Peyer's patch (tissue), 4 donors: Measurements from ENCODE around the gene BRINP1.

Experiments
- POLR2A ChIP-seq, 2 donors: fragments of 450-650 bp; IDR thresholded peaks; one replicate each; pipeline ENCODE4 v1.5.1; 2017; ENCODE audit warnings: antibody characterized with exemption in 2 of 2, mild to moderate bottlenecking in 2 of 2, moderate library complexity in 2 of 2
- TF ChIP-seq, protein P1 (sequence below), 6 experiments: fragments of 450-650 bp in 4 of 6; fragments of 200-600 bp in 2 of 6; sonication (generic) in 1 of 6; IDR thresholded peaks; one replicate each; pipeline ENCODE4 v1.5.1; 2017 to 2019; ENCODE audit warnings: antibody characterized with exemption in 6 of 6, mild to moderate bottlenecking in 3 of 6, moderate library complexity in 1 of 6

DNA sequence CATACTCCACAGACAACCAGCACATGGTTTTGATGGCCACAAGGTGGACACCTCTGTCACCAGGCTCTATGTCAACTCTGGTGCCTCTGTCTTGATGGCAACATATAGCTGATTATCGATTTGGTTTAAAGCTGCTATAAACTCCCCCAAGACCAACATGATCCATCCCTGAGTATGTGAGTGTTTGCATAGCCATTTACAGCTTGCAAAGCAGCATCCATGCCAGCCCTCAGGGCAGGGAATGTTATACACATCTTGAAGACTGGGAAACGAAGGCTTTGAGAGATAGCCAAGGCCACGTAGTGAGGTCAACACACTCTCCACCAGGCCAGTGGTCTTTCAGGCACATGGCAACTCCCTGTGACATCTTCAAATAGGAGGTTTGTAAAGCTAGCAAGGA, 40.3 kb upstream of the BRINP1 start:
- TF ChIP-seq, protein P1, sequence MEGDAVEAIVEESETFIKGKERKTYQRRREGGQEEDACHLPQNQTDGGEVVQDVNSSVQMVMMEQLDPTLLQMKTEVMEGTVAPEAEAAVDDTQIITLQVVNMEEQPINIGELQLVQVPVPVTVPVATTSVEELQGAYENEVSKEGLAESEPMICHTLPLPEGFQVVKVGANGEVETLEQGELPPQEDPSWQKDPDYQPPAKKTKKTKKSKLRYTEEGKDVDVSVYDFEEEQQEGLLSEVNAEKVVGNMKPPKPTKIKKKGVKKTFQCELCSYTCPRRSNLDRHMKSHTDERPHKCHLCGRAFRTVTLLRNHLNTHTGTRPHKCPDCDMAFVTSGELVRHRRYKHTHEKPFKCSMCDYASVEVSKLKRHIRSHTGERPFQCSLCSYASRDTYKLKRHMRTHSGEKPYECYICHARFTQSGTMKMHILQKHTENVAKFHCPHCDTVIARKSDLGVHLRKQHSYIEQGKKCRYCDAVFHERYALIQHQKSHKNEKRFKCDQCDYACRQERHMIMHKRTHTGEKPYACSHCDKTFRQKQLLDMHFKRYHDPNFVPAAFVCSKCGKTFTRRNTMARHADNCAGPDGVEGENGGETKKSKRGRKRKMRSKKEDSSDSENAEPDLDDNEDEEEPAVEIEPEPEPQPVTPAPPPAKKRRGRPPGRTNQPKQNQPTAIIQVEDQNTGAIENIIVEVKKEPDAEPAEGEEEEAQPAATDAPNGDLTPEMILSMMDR (IDR thresholded peaks at IDR 0.05): no peak
- TF ChIP-seq POLR2A (IDR thresholded peaks at IDR 0.05): no peak
